Spinal cord (tissue), 10 donors: Measurements from ENCODE around the gene PLA2G12A. TPM values are rescaled to one million over a fixed set of nuclear protein-coding genes. Genes with fewer than 3 reads are reported as not detected.
"Not testable (repeated sequence)": the region's sequence is repeated elsewhere in the genome, so short reads cannot be mapped to it uniquely, and the experiment has no call there.

Experiments
- DNase-seq, 6 donors: peaks; one replicate each; pipeline versions ENCODE4 v3.0.0 to v3.0.0-alpha.2; 2013 to 2015; ENCODE audit warnings: low spot score in 6 of 6, low read depth in 4 of 6
- H3K27ac ChIP-seq: one replicate; pipeline ENCODE4 v1.5.1; 2013; ENCODE audit warnings: low read depth, low read length, control low read depth
- H3K27me3 ChIP-seq: one replicate; pipeline ENCODE4 v1.6.1; 2013; ENCODE audit warnings: low read length; ENCODE audit not compliant: control insufficient read depth, insufficient read depth
- H3K36me3 ChIP-seq: one replicate; pipeline ENCODE4 v1.6.1; 2013; ENCODE audit warnings: low read length; ENCODE audit not compliant: control insufficient read depth, insufficient read depth
- H3K4me1 ChIP-seq: one replicate; pipeline ENCODE4 v1.6.1; 2013; ENCODE audit warnings: low read length; ENCODE audit not compliant: control insufficient read depth, insufficient read depth
- H3K4me3 ChIP-seq: one replicate; pipeline ENCODE4 v1.5.1; 2013; ENCODE audit warnings: low read depth, low read length, control low read depth
- H3K9me3 ChIP-seq: one replicate; pipeline ENCODE4 v1.6.1; 2013; ENCODE audit warnings: low read length; ENCODE audit not compliant: control insufficient read depth, insufficient read depth
- WGBS: methylation state at CpG from one replicate; pipeline ENCODE4 v1.1.5; 2013; ENCODE audit warnings: missing lambda C conversion rate; ENCODE audit not compliant: insufficient coverage; 5-methylcytosine and 5-hydroxymethylcytosine counted together
- polyA plus RNA-seq, 2 donors: library from polyadenylated mRNA; unstranded; fragments of 120-200 nt; gene quantifications; one replicate each; pipeline ENCODE4 v1.2.1, GENCODE V29; 2013; ENCODE audit not compliant: insufficient read length in 2 of 2
- total RNA-seq, 2 donors: library from RNA; depleted of rRNA in 1 of 2; stranded (reverse); fragments of 120-200 nt in 1 of 2; fragments of >200 nt in 1 of 2; gene quantifications; one replicate each; pipeline versions ENCODE4 v1.2.3 to v1.2.4, GENCODE V29; 2013 to 2014
- donor health status: healthy.

PLA2G12A gene
- total and polyA plus RNA-seq, 4 donors = 25.5 to 36.1 (median 28.2) TPM

DNA sequence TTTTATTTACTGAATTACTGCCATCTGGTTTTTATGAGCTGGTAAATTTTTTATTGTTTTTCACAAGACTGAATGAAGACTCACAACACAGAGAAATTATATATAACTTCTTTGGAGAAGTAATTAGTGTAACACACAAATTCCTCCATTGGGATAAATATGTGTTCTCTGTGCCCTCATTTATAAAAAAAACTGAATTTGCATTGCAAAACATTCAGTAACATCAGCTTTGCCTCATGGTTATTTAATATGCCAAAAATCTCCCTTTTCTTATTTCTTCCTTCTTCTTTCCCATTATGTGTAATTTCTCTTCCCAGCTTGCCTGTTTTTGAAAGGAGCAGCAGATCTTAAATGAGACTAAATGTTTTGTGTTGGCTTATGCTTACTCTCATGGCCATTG lies 45.1 kb downstream of the PLA2G12A start:
- H3K27ac ChIP-seq = no peak overlapping the region

DNA sequence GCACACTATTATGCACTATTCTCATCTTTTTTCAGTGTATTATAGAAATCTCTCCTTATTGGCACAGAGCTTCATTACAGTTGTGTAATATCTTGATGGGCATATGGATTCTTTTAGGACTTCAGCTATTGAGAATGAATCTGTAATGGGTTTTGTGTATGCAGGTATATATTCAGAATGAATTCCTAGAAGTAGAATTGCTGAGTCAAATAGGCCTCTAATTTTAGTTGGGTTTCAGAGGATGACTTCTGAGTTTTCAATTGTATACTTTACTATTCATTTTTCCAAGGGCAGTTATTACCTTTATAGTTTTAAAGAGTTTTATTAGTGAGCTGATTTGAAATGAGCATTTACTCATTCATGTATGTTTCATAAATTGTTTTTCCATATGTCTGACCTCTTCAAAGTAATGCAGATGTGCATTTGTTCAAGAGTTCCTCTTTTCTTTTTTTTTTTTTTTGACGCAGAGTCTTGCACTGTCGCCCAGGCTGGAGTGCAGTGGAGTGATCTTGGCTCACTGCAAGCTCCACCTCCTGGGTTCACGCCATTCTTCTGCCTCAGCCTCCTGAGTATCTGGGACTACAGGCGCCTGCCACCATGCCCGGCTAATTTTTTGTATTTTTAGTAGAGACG lies 46.1 kb downstream of the PLA2G12A start:
- no peaks in the 10 kb centered on the region for H3K27me3 ChIP-seq
- H3K4me3 ChIP-seq = no peak overlapping the region
- no peaks in the 10 kb centered on the region for H3K9me3 ChIP-seq
- H3K36me3 ChIP-seq = peaks cover 3% of the 10 kb centered on the region
- H3K27ac ChIP-seq = no peak overlapping the region
- DNase-seq = no peak
- WGBS = no CpG with 5 or more reads among the region's 6 CpGs
- no peaks in the 10 kb centered on the region for H3K4me1 ChIP-seq

More for the DNA sequence above, 45.1 kb downstream of the PLA2G12A start:
- no peak overlapping the region for H3K4me3 ChIP-seq
- H3K4me1 ChIP-seq = no peaks in the 10 kb centered on the region
- H3K27me3 ChIP-seq = no peaks in the 10 kb centered on the region
- DNase-seq = peak in 1 of 6 donors; percentile 80
- H3K36me3 ChIP-seq = no peaks in the 10 kb centered on the region
- no peaks in the 10 kb centered on the region for H3K9me3 ChIP-seq

DNA sequence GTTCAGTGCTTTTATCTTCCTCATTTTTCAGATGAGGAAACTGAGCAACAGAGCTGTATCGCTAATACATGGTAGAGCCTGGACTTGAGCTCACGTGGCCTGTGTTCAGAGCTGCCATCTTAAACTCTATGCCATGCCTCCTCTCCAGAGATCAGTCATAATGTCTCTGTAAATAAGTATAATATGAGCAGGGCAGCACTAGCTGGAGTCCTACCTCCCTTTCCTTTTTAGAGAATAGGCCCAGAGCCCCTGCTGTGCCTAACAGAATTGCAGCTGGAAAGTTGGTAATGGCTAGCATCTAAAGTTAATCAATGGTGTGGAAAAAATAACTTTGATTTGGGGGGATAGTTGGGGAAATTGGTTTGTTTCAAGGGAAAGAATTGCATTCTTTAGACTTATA lies 47.0 kb downstream of the PLA2G12A start:
- peaks cover 9% of the 10 kb centered on the region for H3K36me3 ChIP-seq
- H3K4me1 ChIP-seq = no peaks in the 10 kb centered on the region
- no peaks in the 10 kb centered on the region for H3K9me3 ChIP-seq
- no peaks in the 10 kb centered on the region for H3K27me3 ChIP-seq
- H3K4me3 ChIP-seq = no peak overlapping the region
- no peak overlapping the region for H3K27ac ChIP-seq
- WGBS = 100% methylated on average over 1 of the region's 2 CpGs
- DNase-seq = no peak

DNA sequence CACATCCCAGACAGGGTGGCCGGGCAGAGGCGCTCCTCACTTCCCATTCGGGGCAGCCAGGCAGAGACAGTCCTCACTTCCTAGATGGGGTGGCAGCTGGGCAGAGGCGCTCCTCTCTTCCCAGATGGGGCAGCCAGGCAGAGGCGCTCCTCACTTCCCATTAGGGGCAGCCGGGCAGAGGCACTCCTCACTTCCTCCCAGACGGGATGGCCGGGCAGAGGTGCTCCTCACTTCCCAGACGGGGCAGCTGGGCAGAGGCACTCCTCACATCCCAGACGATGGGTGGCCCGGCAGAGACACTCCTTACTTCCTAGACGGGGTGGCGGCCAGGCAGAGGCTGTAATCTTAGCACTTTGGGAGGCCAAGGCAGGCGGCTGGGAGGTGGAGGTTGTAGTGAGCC lies 50.9 kb downstream of the PLA2G12A start:
- not testable (repeated sequence) for H3K27me3 ChIP-seq, DNase-seq, H3K36me3 ChIP-seq, H3K9me3 ChIP-seq, H3K4me3 ChIP-seq, H3K4me1 ChIP-seq, H3K27ac ChIP-seq
- 100% methylated on average over 9 of the region's 14 CpGs for WGBS

DNA sequence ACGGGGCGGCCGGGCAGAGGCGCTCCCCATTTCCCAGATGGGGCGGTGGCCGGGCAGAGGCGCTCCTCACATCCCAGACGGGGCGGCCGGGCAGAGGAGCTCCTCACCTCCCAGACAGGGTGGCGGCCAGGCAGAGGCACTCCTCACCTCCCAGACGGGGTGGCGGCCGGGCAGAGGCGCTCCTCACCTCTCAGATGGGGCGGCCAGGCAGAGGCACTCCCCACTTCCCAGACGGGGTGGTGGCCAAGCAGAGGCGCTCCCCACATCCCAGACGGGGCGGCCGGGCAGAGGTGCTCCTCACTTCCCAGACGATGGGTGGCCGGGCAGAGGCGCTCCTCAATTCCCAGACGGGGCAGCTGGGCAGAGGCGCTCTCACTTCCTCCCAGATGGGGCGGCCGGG lies 51.4 kb downstream of the PLA2G12A start:
- not testable (repeated sequence) for H3K27ac ChIP-seq, H3K4me3 ChIP-seq, DNase-seq, H3K9me3 ChIP-seq, H3K27me3 ChIP-seq, H3K4me1 ChIP-seq, H3K36me3 ChIP-seq
- WGBS = 95% methylated on average over 28 of the region's 28 CpGs

DNA sequence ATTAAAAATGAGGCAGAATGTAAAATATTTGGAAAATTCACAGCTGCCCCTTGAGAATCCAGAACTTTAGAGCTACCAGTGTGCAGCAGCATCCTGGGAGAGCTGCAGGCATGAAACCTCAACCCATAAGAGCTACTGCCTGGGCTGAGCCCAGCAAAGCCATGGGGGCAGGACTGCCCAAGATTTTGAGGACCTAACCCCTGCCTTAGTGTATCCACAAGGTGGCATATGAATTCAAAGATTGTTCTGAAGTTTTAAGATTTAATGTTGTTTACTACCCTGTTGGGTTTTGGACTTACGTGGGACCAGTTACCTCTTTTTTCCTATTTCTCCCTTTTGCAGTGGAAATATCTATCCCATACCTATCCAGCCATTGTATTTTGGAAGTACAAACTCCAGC lies 53.0 kb downstream of the PLA2G12A start:
- H3K9me3 ChIP-seq = no peaks in the 10 kb centered on the region
- H3K4me3 ChIP-seq = no peak overlapping the region
- DNase-seq = no peak
- H3K36me3 ChIP-seq = peaks cover 9% of the 10 kb centered on the region
- H3K27ac ChIP-seq = no peak overlapping the region
- H3K27me3 ChIP-seq = no peaks in the 10 kb centered on the region
- WGBS = no CpG with 5 or more reads among the region's 1 CpG
- H3K4me1 ChIP-seq = no peaks in the 10 kb centered on the region

DNA sequence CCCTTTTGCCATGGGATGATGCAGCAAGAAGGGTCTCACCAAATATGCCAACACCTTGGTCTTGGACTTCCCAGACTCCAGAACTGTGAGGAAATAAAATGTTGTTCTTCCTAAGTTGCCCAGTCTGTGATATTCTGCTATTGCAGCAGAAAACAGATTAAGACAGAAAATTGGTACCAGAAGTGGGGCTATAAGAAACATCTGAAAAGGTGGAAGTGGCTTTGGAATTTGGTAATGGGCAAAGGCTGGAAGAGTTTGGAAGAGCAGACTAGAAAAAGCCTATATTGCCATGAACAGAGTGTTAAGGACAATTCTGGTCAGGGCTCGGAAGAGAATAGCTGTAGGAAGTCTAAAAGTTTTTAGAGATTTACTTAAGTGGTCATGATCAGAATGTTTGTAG lies 54.0 kb downstream of the PLA2G12A start:
- Histone ChIP-seq H3K36me3 (peaks cover 9% of the 10 kb centered on the region), H3K4me3 (no peak overlapping the region), H3K9me3 (peaks cover 2% of the 10 kb centered on the region), H3K4me1 (no peaks in the 10 kb centered on the region), H3K27me3 (no peaks in the 10 kb centered on the region), H3K27ac (no peak overlapping the region)
- DNase-seq = no peak
- 92% methylated on average over 1 of the region's 1 CpG for WGBS

DNA sequence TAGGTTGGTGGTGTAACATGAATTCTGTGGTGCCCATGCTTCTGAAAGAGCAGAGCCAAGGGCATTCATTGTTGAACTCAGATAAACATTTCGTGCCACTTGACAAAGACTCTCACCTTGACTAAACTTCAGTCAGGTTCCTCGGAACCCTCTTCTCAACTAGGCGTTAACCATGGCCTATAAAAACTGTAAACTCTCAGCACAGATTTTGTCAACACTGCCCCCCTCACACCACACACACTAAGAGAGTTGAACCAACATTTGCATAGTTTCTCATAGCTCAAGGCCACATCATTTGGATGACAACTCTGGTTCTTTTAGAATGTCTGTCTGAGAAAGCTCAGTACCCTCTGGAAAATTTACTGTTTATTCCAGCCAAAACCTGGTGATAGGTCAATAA lies 54.7 kb downstream of the PLA2G12A start:
- H3K4me3 ChIP-seq = no peak overlapping the region
- H3K27ac ChIP-seq = no peak overlapping the region
- 100% methylated on average over 3 of the region's 3 CpGs for WGBS
- H3K4me1 ChIP-seq = no peaks in the 10 kb centered on the region
- DNase-seq = no peak
- no peaks in the 10 kb centered on the region for H3K27me3 ChIP-seq
- peaks cover 2% of the 10 kb centered on the region for H3K9me3 ChIP-seq
- H3K36me3 ChIP-seq = peaks cover 9% of the 10 kb centered on the region

DNA sequence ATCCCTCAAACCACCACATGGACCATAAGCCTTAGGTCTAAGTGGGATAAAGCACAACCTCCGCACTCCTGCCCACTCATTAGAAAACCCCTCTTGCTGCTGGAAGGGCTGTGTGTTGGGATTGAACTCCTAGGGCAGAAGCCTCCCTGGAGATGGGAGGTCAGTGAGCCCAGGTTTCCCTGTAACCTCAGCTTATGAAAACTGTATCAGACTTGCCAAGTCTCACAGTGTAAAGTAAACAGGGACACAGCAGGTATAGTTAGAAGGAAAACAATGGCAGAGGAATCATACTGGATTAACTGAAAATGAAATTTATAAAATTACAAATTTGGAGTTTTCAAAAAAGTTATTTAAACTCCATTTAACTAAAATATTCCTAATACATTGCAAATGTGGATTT lies 56.6 kb downstream of the PLA2G12A start:
- no peak for DNase-seq
- WGBS = no CpG with 5 or more reads among the region's 1 CpG
- no peaks in the 10 kb centered on the region for H3K4me1 ChIP-seq
- no peaks in the 10 kb centered on the region for H3K27me3 ChIP-seq
- H3K4me3 ChIP-seq = no peak overlapping the region
- H3K9me3 ChIP-seq = peaks cover 2% of the 10 kb centered on the region
- H3K36me3 ChIP-seq = peaks cover 1% of the 10 kb centered on the region
- H3K27ac ChIP-seq = no peak overlapping the region

DNA sequence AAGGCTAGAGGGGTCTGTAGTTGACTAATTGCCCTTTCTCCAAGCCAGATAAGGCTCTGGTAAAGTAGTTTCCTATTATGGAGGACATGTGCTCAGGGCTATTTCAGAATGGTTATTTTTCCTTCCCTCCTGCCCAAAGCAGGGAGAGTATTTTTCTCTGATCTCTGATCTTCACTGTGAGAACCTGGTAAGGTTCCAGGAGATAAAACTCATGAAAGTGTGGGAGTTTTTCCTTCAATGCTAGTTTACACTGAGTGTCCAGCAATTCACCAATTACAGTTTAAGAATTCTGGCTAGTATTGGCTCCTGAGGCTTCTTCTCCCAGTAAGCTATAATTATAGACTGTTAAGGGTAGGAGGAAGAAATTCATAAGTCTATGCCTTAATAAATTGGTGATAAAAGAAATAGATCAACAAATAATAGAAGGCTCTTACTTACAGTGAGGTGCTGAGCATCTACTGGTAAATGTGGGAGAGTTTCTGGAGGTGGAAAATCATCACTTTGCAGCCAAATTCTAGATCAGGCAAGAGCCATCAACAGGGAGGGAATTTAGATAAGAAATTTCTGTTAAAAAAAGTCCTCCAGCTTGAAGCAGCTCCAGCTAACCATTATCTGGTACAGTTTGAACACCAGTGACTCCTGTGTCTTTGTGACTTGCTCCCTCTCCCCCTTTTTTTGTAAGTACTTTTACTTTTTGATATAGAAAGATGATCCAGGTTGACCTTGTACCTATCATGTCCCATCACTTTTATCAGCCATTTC lies 57.5 kb downstream of the PLA2G12A start:
- no peaks in the 10 kb centered on the region for H3K27me3 ChIP-seq
- peaks cover 2% of the 10 kb centered on the region for H3K9me3 ChIP-seq
- no peak overlapping the region for H3K4me3 ChIP-seq
- no peak for DNase-seq
- H3K36me3 ChIP-seq = no peaks in the 10 kb centered on the region
- H3K4me1 ChIP-seq = no peaks in the 10 kb centered on the region
- H3K27ac ChIP-seq = no peak overlapping the region
